HuH-7 (cell line): ENCODE results near the gene ZNF835.
"Not testable (repeated sequence)": the region's sequence is repeated elsewhere in the genome, so short reads cannot be mapped to it uniquely, and the experiment has no call there.

ENCODE experiments used
- DNase-seq: peaks from one replicate; pipeline ENCODE4 v3.0.0; 2011; ENCODE audit warnings: low spot score

The ZNF835 gene

GRCh38 chr19:56671613-56671994, at the start of gene ZNF835:
TSS of gene ZNF835 (minus strand) at chr19:56671757. CDS start at chr19:56665198, 6,559 bp downstream.
- DNase-seq = no peak

GRCh38 chr19:56720281-56720680, 48.7 kb upstream of the ZNF835 start:
- DNase-seq = no peak

DNA sequence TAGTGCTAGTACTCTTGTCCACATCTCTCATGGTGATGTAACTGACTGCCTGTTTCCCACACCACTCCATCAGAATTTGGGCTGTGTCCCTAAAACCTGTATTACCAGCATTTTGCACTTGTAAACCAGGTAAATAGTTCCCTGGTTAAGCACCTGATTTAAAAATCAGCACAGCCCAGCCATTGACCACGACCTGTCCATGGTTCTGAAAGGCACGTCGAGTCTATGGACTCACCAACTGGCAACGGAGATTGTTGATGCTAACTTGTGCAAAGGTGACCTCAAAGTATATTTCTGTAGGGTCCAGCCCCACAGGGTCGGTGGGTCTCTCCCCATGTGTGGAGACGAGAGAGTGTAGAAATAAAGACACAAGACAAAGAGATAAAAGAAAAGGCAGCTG, 46.7 kb upstream of the ZNF835 start:
- DNase-seq = no peak

DNA sequence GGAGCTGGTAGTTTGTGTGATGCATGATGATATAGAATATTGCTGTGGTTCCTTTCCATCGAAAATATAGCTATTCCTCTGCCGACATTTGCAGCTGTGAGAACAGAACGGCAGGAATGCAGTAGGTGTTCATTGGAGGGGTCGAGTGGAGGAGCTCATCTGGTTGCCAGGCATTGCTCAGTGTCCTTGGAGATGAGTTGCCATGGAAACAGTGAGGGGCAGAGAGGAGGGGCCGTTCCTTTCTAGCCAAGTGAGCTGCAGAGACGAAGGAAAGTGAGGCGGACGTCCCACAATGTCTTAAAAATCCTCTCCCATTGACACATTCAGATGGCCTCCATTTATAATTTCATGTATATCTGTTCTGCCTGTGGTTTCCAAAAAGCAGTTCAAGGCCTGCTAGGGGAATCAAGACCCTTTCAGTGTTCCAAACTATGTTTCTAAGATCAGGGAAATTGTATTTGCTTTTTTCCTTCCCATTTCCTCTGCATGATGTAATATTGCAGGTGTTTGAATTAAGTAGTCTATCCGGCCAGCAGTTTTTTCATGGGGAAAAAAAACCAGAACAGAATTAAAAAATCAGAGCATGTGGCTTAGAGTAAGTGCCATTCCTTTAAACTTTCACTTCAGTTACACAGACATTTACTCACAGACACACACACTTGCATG, 41.2 kb upstream of the ZNF835 start:
- no peak for DNase-seq

- no peak for DNase-seq
These were observed 38.9 kb upstream of the ZNF835 start for GRCh38 chr19:56710437-56710836.

- DNase-seq = no peak
These were observed 36.3 kb upstream of the ZNF835 start for GRCh38 chr19:56707821-56708220.

GRCh38 chr19:56705939-56706338, 34.4 kb upstream of the ZNF835 start:
- no peak for DNase-seq

DNA sequence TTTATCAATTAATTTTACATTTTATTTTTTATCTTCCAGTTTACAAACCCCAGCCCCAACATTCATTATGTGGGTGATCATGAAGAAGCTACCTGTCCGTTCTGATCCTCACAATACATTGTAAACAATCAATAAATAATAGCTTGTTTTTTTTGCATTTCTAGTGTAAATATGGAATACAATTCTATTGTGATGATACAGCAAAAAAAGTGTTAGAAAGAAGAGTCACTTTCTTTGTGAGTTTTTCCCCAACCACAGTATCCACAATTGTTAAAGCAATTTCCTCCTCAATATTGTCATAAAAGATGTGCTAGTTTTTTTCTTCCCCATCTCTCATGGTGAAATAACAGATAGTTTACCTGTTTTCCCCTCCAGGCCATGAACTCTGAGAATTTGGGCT, 30.3 kb upstream of the ZNF835 start:
- DNase-seq = no peak

- DNase-seq = no peak
These were observed 28.0 kb upstream of the ZNF835 start for GRCh38 chr19:56699552-56699951.

DNA sequence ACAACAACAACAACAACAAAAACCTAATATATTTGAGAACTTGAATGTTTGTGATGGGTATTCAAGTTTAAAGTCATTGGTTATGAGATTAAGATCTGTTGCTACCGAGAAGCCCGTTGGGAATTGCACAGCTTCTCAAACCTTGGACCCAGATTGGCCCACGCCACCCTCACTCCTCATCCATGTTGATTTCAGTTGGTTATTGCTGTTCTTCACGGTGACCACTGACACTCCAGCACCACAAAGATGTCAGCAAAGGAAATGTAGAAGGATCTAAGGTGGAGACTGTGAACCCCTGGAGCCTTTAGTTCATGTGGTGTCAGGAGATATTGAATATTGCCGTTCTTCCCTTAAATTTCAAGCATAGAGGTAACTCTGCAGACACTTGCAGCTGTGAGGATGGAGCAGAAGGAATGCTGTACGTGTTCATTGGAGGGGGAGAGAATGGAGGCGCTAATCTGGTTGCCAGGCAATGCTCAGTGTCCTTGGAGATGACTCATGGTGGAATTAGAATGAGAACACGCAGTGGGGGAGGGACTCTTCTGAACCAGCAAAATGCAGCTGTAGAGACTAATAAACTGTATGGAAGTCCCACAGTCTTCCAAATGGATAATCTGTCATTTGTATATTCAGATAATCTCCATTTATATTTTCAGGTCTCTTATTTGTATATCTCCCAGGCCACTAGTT, 20.8 kb upstream of the ZNF835 start:
- DNase-seq = no peak

DNA sequence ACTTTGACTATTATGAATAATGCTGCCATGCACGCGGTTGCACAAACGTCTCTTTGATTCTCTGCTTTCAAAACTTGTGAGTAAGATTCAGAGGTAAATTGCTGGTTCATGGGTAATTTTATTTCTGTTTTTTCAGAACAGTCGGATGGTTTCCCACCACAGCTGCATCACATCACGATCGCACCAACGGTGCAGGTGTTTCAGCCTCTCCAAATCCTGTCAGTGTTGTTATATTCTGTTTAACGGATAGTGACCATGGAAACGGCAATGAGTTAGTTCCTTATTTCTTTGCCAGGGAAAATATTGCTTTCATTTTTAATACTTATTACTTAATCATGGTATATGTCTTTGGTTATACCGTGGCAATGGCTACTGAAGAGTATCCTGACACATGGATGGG, 19.1 kb upstream of the ZNF835 start:
- no peak for DNase-seq

DNA sequence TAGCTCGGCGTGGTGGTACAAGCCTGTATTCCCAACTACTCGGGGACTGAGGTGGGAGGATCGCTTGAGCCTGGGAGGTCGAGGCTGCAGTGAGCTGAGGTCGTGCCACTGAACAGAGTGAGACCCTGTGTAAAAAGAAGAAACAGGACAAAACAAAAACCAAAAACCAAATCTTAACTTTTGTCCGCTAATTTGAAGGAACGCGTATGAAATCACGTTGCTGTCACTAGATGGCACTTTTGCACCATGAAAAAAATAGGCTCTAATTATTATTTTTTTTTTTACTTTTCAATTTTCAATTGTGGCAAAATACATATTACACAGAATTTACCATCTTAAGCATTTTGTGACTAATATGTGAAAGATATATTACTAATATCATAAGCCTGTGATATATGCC, 17.6 kb upstream of the ZNF835 start:
- DNase-seq = no peak

DNA sequence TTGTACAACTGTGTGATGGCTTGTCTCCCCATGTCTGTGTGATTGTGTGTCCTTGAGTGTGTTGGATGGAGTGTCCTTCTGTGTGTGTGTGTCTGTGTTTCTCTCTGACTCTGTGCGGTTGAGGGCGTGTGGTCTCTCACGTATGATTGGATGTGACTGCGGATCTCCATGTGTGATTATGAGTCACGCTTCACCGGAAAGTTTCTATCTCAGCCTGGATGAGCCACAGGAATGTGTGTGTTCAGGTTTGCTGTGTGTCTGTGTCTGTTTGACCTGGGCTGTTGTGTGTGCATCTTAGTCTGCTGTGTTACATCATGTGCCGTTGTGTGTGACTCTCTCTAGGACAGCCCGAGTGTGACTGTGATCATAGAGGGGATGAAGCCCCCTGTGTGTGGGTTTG, 15.5 kb upstream of the ZNF835 start:
- DNase-seq = no peak

GRCh38 chr19:56683116-56683515, 11.6 kb upstream of the ZNF835 start:
- DNase-seq = no peak

GRCh38 chr19:56681702-56682101, 10.1 kb upstream of the ZNF835 start:
- DNase-seq = no peak

- no peak for DNase-seq
These were observed 6.6 kb upstream of the ZNF835 start for GRCh38 chr19:56678205-56678604.

GRCh38 chr19:56672610-56673009, 1.1 kb upstream of the ZNF835 start:
- DNase-seq = not testable (repeated sequence)

GRCh38 chr19:56670961-56671612, 470 bp downstream of the ZNF835 start:
- DNase-seq = no peak

GRCh38 chr19:56670401-56670960, 1.1 kb downstream of the ZNF835 start:
- DNase-seq = no peak

- DNase-seq = no peak
These were observed 2.9 kb downstream of the ZNF835 start for GRCh38 chr19:56668676-56669075.

GRCh38 chr19:56667311-56667870, 4.2 kb downstream of the ZNF835 start:
- DNase-seq = no peak

DNA sequence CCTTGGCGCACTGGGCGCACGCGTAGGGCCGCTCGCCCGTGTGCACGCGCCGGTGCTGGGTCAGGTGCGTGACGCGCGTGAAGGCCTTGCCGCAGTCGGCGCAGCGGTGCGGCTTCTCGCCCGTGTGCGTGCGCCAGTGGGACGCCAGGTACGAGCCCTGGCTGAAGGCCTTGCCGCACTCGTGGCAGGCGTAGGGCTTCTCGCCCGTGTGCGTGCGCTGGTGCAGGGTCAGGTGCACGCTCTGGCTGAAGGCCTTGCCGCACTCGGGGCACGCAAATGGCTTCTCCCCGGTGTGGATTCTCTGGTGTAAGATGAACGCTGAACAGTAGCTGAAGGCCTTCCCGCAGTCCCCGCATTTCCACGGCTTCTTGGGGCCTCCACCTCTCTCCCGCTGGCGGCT, 7.0 kb downstream of the ZNF835 start:
- DNase-seq = no peak
